GM13977 (cell line): Measurements from ENCODE around the gene CCNT1.

ENCODE experiments used
- DNase-seq: peaks from one replicate; pipeline ENCODE4 v3.0.0; 2012; ENCODE audit warnings: low spot score
- in situ Hi-C: fragments of 300-500 bp; cut with MboI; formaldehyde crosslinking; loops from one replicate; pipeline ENCODE4 v1.12.0; 2022; ENCODE audit warnings: low sequenced_read_pairs, low pct_unique_long_range_greater_than_20kb, mixed read lengths, inconsistent platforms; ENCODE audit not compliant: unreplicated experiment
- TF ChIP-seq, protein P1 (sequence below): IDR thresholded peaks from 2 replicates; pipeline ENCODE4 v1.5.1; 2012; ENCODE audit warnings: mild to moderate bottlenecking, control low read depth; ENCODE audit not compliant: insufficient read depth; ENCODE audit errors: extremely low read depth, missing control alignments

CCNT1 gene

GRCh38 chr12:48693572-48693971, 22.9 kb downstream of the CCNT1 start:
- TF ChIP-seq, protein P1, sequence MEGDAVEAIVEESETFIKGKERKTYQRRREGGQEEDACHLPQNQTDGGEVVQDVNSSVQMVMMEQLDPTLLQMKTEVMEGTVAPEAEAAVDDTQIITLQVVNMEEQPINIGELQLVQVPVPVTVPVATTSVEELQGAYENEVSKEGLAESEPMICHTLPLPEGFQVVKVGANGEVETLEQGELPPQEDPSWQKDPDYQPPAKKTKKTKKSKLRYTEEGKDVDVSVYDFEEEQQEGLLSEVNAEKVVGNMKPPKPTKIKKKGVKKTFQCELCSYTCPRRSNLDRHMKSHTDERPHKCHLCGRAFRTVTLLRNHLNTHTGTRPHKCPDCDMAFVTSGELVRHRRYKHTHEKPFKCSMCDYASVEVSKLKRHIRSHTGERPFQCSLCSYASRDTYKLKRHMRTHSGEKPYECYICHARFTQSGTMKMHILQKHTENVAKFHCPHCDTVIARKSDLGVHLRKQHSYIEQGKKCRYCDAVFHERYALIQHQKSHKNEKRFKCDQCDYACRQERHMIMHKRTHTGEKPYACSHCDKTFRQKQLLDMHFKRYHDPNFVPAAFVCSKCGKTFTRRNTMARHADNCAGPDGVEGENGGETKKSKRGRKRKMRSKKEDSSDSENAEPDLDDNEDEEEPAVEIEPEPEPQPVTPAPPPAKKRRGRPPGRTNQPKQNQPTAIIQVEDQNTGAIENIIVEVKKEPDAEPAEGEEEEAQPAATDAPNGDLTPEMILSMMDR = no peak
- DNase-seq = no peak
- in situ Hi-C loops = no loop called here

GRCh38 chr12:48691826-48692487, 24.6 kb downstream of the CCNT1 start:
- no peak for DNase-seq
- TF ChIP-seq, protein P1 = no peak
- in situ Hi-C loops = no loop called here

- in situ Hi-C loops = no loop called here
- no peak for DNase-seq
- TF ChIP-seq, protein P1 = no peak
Measured at GRCh38 chr12:48690990-48691389, 25.5 kb downstream of the CCNT1 start.

GRCh38 chr12:48690436-48690835, 26.1 kb downstream of the CCNT1 start:
- DNase-seq = no peak
- in situ Hi-C loops = no loop called here
- TF ChIP-seq, protein P1 = no peak

- in situ Hi-C loops = no loop called here
- no peak for DNase-seq
- TF ChIP-seq, protein P1 = no peak
Measured at GRCh38 chr12:48688836-48689235, 27.7 kb downstream of the CCNT1 start.

GRCh38 chr12:48687592-48687991, 28.9 kb downstream of the CCNT1 start:
- TF ChIP-seq, protein P1 = no peak
- DNase-seq = no peak
- in situ Hi-C loops = no loop called here
